Activated CD4-positive, alpha-beta T cell treated with anti-CD3 and anti-CD28 coated beads, Interleukin-2, Interleukin-4, amounts not matched to agents 100 ng/mL and 50 ng/mL, durations not matched to agents 16 hours and 8 hours (primary cell): Measurements from ENCODE around the gene IL10RB.
A peak's percentile ranks its signal among the peaks of the same experiment; 100 is the strongest.

ENCODE experiments used
- DNase-seq: peaks from one replicate; pipeline ENCODE4 v3.0.0-alpha.2; 2020; ENCODE audit warnings: low spot score

IL10RB gene

DNA sequence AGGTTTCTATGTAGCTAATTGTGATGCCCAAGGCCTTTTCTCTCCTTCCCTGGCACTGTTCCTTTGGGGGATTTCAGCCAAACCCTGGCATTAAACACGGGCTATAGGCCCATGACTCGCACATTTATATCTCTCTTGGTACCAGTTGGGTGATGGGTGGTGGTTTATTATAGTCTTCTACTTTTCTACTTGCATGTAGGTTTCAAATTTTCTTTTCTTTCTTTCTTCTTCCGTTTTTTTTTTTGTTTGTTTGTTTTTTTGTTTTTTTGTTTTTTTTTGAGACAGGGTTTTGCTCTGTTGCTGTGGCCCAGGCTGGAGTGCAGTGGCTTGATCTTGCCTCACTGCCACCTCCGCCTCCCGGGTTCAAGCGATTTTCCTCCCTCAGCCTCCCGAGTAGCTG is 1.1 kb downstream of the IL10RB start:
- no peak for DNase-seq

DNA sequence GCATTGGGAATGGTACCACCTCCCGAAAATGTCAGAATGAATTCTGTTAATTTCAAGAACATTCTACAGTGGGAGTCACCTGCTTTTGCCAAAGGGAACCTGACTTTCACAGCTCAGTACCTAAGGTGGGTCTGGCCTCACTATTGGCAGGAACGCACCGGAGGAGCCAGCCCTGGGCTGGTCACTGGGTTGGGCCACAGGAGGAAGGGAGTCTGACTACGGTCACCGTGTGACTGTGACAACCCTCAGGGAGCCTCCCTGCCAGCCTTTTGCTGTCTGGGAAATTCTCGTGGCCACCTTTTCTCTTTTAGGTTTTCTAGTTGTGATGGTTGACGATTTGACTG is 2.2 kb downstream of the IL10RB start:
- DNase-seq, result no peak

DNA sequence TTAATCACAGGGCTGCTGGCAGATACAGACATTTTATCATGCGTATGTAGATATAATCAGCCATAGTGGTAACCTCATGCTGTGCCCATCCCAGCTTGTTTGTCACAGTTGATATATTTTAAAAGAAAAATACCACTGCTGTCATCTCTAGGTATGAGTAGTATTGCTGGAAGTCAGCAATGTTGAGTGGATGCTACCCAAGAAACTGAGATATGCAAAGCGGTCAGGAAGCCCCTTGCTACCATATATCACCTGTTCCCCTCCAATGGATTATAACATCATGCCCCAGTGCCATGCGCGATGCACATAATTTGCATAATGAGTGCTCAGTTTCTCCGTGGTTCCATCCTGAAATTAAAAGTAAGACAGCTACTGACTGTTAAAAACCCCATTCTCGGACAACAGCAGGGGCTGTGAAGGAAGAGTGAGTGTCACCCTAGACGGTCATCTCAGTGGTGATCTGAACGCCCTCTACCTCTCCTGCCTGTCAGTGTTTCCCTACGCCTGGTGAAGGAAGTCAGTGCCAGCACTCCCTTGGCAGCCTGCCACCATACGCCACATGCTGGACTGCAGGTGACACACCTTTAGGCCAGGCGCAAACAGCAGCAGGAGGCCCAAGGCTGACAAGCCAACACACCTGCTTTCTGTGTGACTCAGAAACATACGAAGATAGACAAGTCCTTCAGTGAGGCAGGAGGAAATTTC is 2.7 kb downstream of the IL10RB start:
- DNase-seq, result no peak

DNA sequence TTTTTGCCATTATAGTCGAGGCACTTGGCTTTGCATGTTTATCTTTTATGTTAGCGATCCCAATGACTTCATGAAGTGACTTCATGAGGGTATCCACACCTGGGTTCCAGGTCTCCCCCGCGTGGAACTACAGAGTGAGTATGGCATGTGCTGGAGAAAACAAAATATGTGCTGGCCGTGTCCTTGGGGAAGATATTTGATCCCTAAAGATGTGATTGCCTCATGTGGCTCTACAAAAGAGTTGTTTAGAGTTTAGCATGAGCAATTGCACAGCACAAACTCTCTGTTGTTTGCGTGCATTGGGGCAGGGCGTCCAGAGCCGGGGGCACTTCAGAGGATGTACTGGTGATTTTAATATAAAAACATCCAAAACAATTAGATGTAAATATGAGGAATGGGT is 4.8 kb downstream of the IL10RB start:
- DNase-seq, result no peak

DNA sequence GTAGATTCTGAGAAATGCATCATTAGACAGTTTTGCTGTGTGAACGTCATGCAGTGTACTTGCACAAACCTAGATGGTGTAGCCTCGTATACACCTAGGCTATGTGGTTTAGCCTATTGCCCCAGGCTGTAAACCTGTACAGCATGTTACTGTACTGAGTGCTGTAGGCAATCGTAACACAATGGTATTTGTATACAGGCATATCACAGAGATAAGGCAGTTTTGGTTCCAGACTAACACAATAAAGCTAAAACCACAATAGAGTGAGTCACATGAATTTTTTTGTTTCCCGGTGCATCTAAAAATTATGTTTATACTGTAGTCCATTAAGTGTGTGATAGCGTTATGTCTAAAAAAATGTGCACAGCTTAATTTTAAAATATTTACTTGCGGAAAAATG is 6.9 kb downstream of the IL10RB start:
- no peak for DNase-seq

DNA sequence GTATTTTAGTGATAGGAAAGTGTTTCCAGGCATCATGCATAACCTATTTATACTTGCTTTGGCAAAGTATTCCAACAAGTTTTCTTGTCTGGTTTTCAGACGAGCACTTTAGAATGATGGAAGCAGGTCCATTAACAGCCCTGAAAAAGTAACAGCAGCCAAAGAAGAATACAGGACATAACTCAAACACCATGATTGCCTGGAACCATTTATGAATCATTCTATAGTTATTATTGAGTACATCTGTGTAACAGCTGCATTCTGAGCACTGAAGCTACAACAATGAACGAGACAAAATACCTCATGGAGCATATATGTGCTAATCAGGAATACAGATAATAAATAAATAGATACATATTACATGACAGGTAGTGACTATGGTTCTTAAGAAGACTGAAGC is 12.6 kb downstream of the IL10RB start:
- no peak for DNase-seq

DNA sequence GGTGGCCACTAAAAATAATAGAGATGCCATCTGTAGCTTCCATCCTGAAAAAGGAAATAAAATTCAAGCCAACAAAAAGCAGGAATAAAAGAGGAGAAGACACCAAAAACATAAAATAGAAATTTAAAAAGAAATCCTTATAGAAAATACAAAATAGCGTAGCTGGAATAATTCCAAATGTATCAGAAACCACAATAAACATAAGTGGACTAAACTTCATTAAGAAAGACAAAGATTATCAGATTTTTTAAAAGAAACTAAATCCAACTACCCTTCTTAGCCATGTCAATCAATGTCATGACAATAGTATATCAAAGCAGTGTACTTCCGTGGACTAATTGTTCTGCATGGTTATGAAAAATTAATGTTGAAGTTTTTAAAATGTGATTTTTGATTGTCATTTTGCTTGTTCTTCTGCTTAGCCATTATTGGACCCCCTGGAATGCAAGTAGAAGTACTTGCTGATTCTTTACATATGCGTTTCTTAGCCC is 13.2 kb downstream of the IL10RB start:
- DNase-seq, result no peak

DNA sequence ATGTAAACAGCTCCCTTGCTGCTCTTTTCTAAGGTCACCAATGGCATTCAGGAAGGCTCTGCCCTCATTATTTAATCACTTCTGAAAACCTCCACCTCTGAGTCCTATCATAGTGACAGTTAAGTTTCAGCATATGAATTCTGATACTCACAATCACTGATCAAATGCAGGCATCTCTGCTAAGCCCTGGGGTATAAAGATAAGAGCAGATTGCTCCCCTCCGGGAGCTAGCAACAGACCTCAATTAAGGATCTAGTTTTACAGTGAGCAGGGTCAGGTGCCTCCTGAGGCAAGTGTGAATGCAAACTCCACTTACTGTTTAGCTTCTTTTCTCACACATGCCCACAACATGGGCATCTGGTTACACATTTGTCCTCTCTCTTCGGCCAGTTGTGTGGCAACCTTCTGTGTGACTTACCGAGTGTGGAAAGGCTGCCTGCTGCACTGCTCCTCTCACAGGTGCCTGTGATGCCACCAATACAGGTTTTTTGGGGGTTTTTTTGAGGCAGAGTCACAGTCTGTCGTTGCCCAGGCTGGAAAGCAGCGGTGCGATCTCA is 15.0 kb downstream of the IL10RB start:
- no peak for DNase-seq

DNA sequence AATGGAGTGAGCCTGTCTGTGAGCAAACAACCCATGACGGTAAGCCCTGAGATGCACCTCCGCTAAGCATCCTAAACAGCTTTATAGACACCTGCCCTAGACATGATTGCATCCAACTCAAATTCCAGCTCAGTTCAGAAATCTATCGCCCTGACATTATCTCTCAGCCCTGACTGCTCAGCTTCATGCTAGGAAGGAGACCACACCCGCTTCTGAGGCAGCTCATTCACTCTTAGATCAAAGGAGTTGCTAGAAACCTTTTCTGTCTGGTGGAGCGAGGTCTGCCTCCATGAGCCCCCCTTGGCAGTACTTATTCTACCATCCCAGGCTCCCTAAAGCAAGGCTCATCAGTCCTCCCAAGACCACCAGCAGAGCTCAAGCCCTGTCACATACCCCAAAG is 17.0 kb downstream of the IL10RB start:
- no peak for DNase-seq

DNA sequence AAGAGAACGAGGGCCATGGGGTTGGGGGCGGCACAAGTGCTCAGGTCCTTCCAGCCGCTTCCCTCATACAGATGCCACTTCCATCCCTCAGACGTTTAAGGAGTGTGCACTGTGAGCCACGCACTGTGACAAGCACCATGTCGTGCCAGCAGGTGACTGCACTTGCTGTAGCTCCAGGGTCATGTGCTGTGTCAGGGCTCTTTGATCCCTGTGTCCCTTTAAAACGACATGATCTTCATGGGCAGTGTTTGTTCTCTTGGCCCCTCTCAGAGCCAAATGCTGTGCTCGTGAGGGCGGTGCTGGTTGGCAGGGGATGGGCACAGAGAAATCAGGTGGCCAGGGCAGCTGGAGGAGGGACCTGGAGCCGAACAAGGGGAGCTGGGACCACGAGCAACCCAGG is 19.9 kb downstream of the IL10RB start:
- DNase-seq, result no peak

DNA sequence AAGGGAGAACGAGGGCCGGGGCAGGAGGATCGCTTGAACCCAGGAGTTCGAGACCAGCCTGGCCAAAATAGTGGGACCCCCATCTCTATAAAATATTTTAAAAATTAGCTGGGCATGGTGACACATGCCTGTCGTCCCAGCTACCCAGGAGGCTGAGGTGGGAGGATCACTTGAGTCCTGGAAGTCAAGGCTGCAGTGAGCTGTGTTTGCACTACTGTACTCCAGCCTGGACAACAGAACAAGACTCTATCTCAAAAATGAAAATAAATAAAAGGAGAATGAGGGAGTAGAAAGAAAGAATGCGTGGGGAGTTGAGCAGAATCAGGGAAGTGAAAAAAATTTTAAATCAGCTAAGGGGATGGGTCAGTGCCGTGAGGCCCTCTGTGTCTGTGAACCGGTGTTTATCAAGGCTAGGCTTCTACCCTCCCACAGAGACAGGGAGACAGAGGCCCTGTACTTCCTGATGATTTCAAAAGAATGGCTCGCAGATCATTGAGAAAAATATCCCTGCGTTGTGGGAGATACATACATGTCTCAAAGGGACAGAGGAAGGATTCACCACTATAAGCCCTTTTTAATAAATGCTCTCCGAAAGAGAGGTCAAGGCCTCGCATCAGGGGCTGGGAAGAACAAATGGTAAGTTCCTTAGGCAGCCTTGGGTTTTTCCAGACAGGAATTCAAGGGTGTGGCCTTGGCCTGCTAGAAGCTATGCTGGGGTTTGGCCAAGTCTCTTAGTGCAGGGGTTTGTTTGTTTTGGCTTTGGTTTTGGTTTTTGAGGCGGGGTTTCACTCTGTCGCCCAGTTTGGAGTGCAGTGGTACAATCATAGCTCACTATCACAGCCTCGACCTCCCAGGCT is 20.7 kb downstream of the IL10RB start:
- DNase-seq, result no peak

DNA sequence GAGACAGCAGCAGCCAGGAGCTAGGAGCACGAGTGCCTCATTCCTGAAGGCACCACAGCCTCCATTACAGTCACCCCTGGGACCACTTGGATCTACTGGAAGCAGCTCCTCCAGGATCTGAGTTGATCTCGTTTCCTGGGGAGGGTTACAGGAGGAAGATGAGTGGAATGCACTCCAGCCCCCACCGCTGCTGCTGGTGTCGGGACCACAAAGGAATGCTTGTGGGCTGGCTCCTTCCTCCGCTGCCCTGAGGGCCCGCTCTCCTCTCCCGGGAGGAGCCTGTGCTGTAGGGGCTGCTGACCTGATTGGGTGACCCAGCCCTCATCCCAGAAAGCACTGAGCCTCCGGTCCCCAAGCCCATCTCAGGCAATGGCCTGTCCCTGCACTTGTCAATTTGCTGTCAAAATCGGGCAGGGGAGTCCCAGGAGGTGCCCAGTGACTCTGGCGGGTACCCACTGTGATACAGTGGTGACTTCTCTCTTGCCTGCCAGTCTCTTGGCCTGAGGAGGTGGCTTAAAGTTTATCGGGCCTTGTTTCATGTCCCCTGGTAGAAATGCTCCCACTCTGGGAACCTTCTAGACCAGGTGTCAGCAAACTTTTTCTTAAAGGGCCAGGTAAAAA is 23.1 kb downstream of the IL10RB start:
- no peak for DNase-seq

DNA sequence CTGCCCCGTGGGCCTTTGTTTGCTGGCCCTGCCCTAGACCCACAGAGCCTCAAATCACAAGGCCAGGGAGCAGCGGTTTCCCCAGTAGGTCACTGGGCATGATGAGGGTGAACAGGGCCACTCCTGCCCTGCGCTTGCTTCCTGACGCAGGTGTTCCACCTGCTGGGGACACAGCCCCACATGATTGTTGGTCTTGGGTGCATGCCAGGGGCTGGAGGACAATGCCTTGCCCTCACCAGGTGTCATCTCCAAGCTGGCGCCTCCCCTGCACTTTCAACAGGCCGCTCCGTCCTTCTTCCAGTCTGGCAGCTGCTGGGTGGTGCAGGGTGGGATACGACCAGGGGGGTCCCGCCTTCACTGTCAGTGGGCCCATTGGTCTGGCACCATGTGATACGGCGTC is 24.3 kb downstream of the IL10RB start:
- DNase-seq, result no peak

DNA sequence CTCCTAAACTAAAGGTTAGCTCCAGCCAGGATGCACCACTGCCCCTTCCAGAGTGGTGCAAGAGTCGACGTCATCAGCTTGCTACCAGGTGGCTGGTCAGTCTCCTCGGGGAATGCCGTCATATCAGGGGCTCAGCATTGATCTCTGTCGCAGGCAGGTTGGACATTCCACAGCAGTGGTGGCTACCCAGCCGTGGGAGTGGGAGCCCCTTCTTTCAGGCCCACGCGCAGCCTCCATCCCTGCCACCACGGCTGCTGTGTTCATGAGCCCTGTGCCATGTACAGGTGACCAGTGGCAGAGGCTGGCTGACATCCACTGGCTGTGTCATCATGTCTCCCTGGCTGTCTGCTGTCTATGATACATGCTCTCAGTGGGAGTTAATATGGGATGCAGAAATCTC is 25.5 kb downstream of the IL10RB start:
- no peak for DNase-seq

DNA sequence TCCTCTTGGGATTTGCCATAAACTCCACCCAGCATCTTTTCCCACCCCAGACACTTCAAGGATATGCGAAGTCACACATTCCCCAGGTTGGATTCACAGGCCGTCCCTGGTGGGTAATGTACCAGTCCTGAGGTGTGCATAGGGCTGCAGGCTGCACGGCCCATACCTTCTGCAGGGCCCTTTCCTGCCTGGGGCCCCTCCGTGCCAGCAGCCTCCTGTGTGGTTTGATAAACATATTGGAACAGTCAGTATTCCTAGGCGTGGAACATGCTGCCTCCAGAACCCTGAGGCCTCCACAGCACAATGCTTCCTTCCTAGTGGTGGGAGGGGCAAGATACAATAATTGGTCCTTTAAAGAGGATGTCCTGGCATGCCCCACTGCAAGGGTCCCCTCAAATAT is 26.6 kb downstream of the IL10RB start:
- no peak for DNase-seq

DNA sequence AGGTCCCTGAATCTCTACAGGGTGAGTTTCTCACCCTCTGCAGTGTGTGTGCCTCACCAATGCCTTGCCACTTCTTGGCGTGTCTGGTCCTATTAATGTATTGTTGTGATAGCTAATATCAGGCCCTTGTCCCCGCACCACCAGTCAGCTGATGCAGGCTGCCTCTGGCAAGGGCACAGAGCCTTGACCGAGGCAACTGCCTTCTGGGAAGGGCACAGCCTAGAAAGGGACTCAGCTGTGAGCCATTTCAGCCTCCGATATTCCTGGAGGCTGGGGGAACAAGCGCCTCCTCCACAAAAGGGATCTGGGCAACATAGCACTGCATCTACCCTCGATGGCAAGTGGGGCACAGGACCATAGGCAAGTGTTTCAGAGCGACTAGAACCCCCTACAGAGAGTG is 27.0 kb downstream of the IL10RB start:
- DNase-seq, result no peak

DNA sequence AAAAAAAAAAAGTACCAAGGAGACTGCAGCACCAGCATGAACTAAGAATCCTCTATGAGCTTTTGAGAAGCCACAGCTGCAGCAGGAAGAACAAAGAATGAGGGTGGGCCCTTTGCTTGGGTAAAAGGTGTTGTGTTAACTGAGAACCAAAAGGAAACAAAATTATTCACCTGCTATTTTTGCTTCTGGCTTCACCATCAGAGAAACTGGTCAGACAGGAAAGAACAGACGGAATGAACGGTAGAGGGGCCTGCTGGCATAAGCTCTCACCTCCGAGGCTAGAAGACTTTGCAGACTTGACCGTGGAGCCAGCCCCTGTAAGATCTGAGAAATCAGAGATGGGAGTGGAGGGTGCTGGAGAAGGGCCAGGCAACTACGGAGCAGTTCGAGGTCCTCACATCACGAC is 27.6 kb downstream of the IL10RB start:
- no peak for DNase-seq

DNA sequence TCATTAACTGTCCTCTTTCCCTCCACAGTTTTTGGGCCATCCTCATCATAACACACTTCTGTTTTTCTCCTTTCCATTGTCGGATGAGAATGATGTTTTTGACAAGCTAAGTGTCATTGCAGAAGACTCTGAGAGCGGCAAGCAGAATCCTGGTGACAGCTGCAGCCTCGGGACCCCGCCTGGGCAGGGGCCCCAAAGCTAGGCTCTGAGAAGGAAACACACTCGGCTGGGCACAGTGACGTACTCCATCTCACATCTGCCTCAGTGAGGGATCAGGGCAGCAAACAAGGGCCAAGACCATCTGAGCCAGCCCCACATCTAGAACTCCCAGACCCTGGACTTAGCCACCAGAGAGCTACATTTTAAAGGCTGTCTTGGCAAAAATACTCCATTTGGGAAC is 30.0 kb downstream of the IL10RB start:
- DNase-seq, result no peak

DNA sequence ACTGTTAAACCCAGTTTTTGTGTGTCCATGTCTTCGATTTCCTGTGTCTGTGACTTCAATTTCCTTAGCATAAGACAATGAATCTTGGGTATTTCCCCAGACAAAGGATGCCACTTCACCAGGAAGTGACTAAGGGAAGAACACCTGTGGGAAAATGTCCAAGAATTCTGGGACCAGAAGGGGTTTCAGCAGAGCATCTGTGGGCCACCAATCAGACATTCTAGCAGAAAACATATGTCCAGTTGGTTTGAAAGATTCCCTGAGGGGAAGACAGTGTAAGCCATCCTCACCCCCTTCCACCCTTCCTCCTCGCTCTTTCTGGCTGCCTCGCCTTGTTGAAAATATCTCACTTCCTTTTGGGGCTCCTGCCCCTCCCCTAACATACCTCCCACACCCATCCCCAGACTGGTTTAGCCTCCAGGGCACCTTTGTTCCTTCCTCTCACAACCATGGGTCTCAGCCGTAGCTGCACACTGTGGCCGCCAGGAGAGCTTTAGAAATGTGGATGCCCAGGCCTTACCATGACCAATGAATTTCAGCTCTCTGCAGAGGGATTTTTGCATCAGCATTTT is 33.1 kb downstream of the IL10RB start:
- peak; percentile 9 for DNase-seq

DNA sequence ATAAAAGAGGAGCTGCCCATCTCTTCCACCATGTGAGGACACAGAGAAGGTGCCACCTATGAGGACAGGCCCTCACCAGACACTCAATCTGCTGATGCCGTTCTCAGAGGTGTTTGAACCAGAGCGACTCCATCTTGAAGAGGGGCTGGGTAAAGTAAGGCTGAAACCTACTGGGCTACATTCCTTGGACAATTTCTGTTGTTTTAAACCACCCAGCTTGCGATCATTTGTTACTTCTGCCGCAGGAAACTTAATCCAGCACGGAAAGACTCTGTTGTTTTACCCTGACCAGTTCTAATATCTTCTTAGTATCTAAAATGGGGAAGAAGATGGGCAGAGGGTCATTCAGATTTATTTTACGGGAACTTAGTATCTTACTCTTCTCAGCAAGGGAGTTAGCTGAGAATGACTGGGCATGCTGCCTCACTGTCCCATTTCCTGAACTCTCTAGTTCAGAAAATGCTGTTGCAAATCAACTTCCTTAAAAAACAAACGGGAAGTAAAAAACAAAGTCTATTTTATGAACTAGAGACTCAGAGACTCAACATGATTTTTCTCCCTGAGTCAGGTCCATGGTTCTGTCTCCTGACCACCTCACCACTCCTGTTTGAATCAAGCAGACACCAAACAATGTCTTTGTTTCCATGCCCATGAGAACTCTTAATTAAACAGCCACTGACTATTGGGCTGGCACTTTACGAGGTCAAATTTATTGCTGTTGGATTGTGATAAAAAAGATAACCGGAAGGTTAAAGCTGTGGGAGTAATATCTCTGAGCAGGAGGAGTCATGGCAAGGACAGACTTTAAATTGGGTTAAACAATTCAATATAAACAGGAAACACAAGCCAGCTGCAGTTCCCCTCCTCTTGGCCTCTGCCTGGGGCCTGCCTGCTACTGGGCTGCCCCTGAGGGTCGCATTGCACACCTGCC is 34.8 kb downstream of the IL10RB start:
- no peak for DNase-seq

DNA sequence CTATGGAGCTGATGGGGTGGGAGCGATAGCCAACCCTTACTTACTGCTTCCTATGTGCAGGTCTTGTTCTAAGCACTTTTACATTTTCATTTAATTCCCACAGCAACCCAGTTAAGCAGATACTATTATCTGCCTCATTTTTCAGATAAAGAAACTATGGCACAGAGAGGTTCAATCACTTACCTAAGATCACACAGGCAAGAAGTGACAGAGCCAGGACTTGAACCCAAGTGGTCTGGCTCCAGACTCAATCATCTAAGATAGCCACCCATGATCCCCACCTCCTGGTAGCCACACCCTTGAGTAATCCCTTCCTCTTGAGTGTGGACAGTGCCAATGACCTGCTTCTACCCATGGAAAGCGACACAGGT is 35.5 kb downstream of the IL10RB start:
- DNase-seq, result no peak

DNA sequence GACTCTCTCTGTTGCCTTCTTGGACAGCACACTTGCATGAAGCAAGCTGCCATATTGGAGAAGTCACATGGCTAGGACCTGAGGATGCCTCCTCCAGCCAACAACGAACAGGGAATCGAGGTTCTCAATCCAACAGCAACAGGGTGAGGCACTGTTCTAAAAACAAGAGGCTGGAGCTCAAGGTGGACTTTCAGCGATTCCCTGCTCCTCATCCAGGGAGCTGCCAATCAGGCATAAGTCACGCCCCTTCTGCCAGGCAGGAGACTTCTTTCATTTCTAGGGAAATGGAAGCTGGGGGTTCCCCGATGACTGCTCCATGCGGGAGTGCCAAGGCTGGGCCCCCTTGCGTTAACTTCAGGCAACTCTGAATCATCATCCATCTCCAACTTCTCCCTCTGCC is 35.9 kb downstream of the IL10RB start:
- no peak for DNase-seq
